Activated naive CD4-positive, alpha-beta T cell treated with anti-CD3 and anti-CD28 coated beads for 36 hours (primary cell): ENCODE data around the gene PALD1. TPM values are rescaled to one million over a fixed set of nuclear protein-coding genes. Genes with fewer than 3 reads are reported as not detected.
A peak's percentile ranks its signal among the peaks of the same experiment; 100 is the strongest.

Source experiments
- CTCF ChIA-PET: fragments of 350-600 bp; sonication (Branson Sonifier 250); formaldehyde crosslinking; loops from one replicate; lab custom pipeline; 2021; ENCODE audit warnings: antibody characterized with exemption; lab: Charles Lee
- DNase-seq: peaks from one replicate; pipeline ENCODE4 v3.0.0-alpha.2; 2020
- H3K27ac Mint-ChIP-seq: one replicate; pipeline ENCODE4 v1.8.0; 2021; ENCODE audit warnings: mild to moderate bottlenecking, mixed read lengths
- H3K27me3 Mint-ChIP-seq: one replicate; pipeline ENCODE4 v1.8.0; 2021; ENCODE audit warnings: low read depth, mixed read lengths
- H3K36me3 Mint-ChIP-seq: one replicate; pipeline ENCODE4 v1.8.0; 2021; ENCODE audit warnings: low read depth, mixed read lengths
- H3K4me1 Mint-ChIP-seq: one replicate; pipeline ENCODE4 v1.8.0; 2021; ENCODE audit warnings: low read depth, mixed read lengths
- H3K4me3 Mint-ChIP-seq: one replicate; pipeline ENCODE4 v1.8.0; 2021; ENCODE audit warnings: mild to moderate bottlenecking, moderate library complexity, mixed read lengths
- H3K9me3 Mint-ChIP-seq: one replicate; pipeline ENCODE4 v1.8.0; 2021; ENCODE audit warnings: mixed read lengths
- intact Hi-C: fragments of 100-400 bp; cut with micrococcal nuclease; formaldehyde crosslinking; loops from one replicate; pipeline ENCODE4 v1.15.1; 2023
- total RNA-seq, 2 experiments: library from RNA; stranded (reverse); gene quantifications; one replicate each; pipeline ENCODE4 v1.2.3, GENCODE V29; 2021

Gene PALD1
- total RNA-seq, 2 experiments from 2014 or later: 0.69 TPM

DNA sequence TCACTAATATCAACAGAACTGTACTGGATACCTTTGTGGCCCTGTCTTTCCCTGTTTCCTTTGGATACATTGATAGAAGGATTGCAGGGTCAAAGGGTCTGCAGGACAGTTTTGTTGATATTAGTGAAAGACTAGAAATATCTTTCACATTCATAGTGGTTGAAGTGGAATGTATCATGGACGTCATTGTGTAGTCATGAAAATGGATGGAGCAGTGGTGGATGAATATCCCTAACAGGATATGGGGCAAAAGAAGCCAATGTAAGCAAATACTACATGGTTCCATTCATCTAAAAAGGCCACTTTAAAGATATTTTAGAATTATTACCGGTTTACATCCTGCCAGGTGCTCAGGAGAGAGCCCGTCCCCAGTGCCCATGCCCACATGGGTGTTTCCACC is 23.8 kb downstream of the PALD1 start:
- Mint-ChIP-seq H3K4me1 (no peaks in the 10 kb centered on the region), H3K4me3 (no peak overlapping the region), H3K9me3 (no peaks in the 10 kb centered on the region), H3K27ac (no peak overlapping the region), H3K27me3 (no peaks in the 10 kb centered on the region), H3K36me3 (no peaks in the 10 kb centered on the region)
- no peak for DNase-seq
- CTCF ChIA-PET: no interaction called here
- intact Hi-C loops: no loop called here

DNA sequence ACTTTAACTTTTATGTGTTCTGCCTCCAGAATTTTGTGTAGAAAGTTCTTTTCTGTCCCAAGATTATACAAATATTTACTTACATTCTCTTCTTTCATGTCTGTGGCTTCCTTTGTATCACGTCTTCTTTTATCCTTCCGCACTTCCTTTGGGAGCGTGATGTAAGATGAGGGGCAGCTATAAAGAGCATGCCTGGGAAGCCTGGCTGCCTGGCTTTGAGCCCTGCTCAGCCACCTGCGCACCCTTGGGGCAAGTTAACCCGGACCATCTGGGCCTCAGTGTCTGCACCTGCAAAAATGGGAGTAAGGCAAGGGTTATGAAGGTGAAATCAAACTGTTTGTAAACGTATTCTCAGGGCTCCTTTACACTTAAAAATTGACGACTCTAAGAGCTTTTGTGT is 25.2 kb downstream of the PALD1 start:
- H3K9me3 Mint-ChIP-seq: no peaks in the 10 kb centered on the region
- intact Hi-C loops: no loop called here
- CTCF ChIA-PET: interaction anchor here (1.0 kb wide), 1 partner anchor 42 kb away, joined by 4 read pairs; no protein-coding TSS in a partner anchor
- H3K4me3 Mint-ChIP-seq: no peak overlapping the region
- no peaks in the 10 kb centered on the region for H3K4me1 Mint-ChIP-seq
- H3K27me3 Mint-ChIP-seq: no peaks in the 10 kb centered on the region
- no peak for DNase-seq
- H3K27ac Mint-ChIP-seq: no peak overlapping the region
- H3K36me3 Mint-ChIP-seq: no peaks in the 10 kb centered on the region

DNA sequence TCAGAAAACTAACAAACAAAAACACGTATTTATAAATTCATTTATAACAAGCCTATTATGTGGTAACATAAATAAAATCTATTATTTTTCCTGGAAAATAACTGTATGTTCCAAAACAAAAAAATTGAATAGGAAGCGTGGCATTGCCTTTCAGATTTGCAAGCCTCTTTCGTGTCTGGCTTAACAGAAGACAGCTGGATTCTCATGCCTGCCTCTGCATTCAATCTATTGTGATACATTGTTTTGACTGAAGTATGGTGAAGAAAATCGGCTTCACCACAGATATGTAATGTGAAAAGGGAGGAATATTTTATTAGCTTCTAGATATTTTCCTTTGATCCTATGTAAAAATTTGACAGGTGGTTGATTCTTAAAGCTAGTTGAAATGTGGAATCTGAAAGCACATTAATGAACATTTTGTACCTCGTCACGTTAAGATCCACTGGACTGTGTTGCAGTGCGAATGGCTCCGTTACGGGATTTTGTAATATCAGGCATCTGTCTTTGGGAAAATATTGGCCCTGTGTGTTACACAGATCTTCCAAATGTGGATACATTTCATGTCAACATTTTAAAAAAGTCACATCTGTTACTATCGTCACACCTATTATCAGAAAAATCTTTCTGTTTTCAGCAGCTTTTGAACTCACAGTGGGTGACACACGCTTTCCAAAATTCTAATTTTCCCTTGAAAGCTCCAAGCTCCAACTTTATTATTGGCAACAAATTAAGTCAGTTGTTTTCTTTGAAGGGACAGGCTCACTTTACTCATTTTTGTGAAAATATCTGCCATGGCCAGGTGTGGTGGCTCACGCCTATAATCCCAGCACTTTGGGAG is 26.2 kb downstream of the PALD1 start:
- Mint-ChIP-seq H3K27ac (no peak overlapping the region), H3K4me1 (no peaks in the 10 kb centered on the region), H3K36me3 (no peaks in the 10 kb centered on the region), H3K27me3 (no peaks in the 10 kb centered on the region), H3K9me3 (no peaks in the 10 kb centered on the region), H3K4me3 (no peak overlapping the region)
- CTCF ChIA-PET: interaction anchor here (1.0 kb wide), 1 partner anchor 43 kb away, joined by 4 read pairs; no protein-coding TSS in a partner anchor
- intact Hi-C loops: no loop called here
- DNase-seq: no peak

DNA sequence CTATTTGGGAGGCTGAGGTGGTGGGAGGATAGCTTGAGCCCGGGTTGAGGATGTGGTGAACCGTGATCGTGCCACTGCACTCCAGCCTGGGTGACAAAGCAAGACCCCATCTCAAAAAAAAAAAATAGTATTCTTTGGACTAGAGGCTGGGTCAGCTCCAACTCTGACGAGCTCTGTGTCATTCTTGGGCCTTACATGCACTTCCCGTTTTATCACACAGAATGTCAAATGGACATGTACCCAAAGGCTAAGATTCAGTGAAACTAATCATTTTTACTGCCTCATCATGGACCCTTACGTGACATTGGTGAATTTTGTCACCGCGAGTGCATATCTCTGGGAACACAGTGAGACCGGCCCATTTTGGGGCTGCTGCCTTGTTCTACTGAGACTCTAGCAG is 27.3 kb downstream of the PALD1 start:
- no peak overlapping the region for H3K4me3 Mint-ChIP-seq
- CTCF ChIA-PET: no interaction called here

DNA sequence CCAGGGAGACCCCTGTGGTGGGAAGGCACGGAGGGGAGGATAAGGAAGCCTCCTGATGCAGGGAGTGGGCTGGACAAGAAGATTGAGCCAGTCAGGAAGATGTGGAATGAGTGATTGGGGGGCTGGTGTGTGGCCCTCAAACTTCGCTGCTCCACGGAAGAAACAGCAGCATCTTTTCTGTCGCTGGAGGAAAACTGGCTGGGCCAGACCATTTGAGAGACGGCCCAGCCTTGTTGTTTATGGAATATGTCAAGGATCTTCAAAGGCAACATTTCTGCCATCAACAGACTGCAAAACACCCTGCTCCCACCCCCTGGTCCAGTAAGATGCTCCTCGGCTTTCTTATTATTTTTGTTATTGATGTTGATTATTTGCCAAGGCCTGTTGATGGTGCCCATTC is 29.4 kb downstream of the PALD1 start:
- H3K9me3 Mint-ChIP-seq: no peaks in the 10 kb centered on the region

More for the DNA sequence above, 27.3 kb downstream of the PALD1 start:
- Mint-ChIP-seq H3K9me3 (no peaks in the 10 kb centered on the region), H3K27ac (no peak overlapping the region), H3K4me1 (no peaks in the 10 kb centered on the region), H3K36me3 (no peaks in the 10 kb centered on the region), H3K27me3 (no peaks in the 10 kb centered on the region)
- intact Hi-C loops: no loop called here
- DNase-seq: no peak

DNA sequence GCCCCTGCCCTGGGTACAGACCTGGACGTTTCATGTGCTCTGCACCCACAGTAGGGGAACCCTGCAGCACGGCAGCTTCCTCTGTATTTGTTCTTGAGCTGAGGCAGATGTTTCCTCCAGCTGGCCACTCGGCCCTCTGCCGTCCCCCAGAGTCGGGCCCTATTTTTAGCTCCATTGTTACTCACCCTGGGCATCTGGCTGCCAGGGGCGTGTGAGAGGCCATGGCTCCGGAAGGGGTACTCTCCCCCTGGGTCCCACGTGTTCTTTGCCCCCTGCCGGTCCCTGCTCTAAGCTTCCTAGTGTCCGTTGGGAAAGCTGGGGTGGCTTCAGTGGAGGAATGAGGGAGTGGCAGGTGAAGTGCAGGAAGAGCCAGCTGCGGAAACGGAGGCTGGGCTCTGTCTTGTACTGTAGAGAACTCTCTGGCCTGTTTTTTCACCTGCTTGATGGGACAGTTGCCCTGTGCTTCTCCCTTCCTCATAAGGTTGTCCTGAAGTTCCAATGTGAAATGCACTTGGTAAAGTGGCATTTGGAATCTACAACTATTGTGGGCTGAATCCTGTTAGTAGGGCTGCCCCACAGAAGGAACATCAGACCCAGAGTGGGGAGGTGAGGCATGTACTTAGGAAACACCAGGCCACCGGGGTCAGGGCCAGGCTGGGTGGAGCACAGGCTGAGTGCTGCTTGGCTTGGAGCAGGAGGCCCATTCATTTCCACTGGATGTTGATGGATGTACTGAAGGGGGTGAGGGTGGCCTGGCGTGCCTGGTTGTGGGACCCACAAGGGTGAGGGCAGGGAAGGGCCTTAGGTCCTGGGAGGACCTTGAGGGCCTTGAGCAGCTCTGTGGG is 30.6 kb downstream of the PALD1 start:
- Mint-ChIP-seq H3K4me3 (no peak overlapping the region), H3K36me3 (no peaks in the 10 kb centered on the region), H3K27ac (no peak overlapping the region), H3K9me3 (no peaks in the 10 kb centered on the region), H3K27me3 (no peaks in the 10 kb centered on the region), H3K4me1 (peaks cover 2% of the 10 kb centered on the region)
- CTCF ChIA-PET: interaction anchor here (0.7 kb wide), 1 partner anchor 661 kb away, joined by 4 read pairs; no protein-coding TSS in a partner anchor
- intact Hi-C loops: no loop called here
- no peak for DNase-seq

More for the DNA sequence above, 29.4 kb downstream of the PALD1 start:
- H3K4me3 Mint-ChIP-seq: no peak overlapping the region
- CTCF ChIA-PET: no interaction called here
- H3K27ac Mint-ChIP-seq: no peak overlapping the region
- intact Hi-C loops: no loop called here
- H3K4me1 Mint-ChIP-seq: no peaks in the 10 kb centered on the region
- DNase-seq: no peak
- H3K36me3 Mint-ChIP-seq: no peaks in the 10 kb centered on the region
- H3K27me3 Mint-ChIP-seq: no peaks in the 10 kb centered on the region

DNA sequence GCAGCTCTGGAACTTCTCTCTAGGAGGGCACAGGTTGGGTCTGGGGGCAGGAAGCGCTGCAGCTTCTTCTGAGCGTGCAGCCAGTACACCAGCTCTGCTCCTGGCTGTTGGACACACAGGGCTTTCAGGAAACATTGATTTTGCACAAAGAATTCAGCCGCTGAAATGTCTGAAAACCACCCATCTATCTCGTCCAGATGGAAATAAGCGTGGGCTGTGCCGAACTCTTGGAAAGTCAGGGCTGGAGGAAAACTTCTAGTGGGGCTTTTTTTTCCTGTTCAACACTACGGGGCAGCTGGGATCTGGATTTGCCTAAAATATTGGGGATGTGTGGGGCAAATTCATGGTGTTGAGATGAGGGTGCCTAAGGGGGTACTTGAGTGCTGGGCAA is 31.2 kb downstream of the PALD1 start:
- no peaks in the 10 kb centered on the region for H3K9me3 Mint-ChIP-seq

DNA sequence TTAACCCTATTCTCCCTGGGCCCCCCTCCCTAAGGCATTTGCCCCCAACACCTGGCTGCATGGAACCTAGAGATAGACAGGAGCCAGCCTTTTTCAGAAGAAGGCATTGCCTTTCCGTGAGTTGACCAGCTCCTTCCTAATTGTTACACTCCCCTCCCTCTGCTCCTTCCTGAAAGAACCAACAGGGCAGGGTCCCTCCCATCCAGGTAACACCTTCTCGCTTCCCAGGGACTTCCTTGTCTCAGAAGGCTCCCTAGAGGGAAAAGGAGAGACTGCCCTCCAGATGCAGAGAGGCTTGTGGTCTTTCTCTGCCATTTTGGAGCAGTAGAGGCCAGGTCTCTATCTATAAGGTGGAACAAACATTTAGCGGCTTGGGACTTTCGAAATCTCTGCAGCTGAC is 31.9 kb downstream of the PALD1 start:
- no peak overlapping the region for H3K4me3 Mint-ChIP-seq
- intact Hi-C loops: no loop called here
- no peak overlapping the region for H3K27ac Mint-ChIP-seq
- no peaks in the 10 kb centered on the region for H3K27me3 Mint-ChIP-seq
- no peaks in the 10 kb centered on the region for H3K9me3 Mint-ChIP-seq
- H3K4me1 Mint-ChIP-seq: peaks cover 2% of the 10 kb centered on the region
- no peaks in the 10 kb centered on the region for H3K36me3 Mint-ChIP-seq
- CTCF ChIA-PET: interaction anchor here (0.8 kb wide), 1 partner anchor 40 kb away, joined by 3 read pairs; no protein-coding TSS in a partner anchor
- DNase-seq: no peak

More for the DNA sequence above, 31.2 kb downstream of the PALD1 start:
- intact Hi-C loops: no loop called here
- H3K4me1 Mint-ChIP-seq: peaks cover 2% of the 10 kb centered on the region
- CTCF ChIA-PET: no interaction called here
- H3K4me3 Mint-ChIP-seq: no peak overlapping the region
- no peak overlapping the region for H3K27ac Mint-ChIP-seq
- no peaks in the 10 kb centered on the region for H3K36me3 Mint-ChIP-seq
- no peak for DNase-seq
- H3K27me3 Mint-ChIP-seq: no peaks in the 10 kb centered on the region

DNA sequence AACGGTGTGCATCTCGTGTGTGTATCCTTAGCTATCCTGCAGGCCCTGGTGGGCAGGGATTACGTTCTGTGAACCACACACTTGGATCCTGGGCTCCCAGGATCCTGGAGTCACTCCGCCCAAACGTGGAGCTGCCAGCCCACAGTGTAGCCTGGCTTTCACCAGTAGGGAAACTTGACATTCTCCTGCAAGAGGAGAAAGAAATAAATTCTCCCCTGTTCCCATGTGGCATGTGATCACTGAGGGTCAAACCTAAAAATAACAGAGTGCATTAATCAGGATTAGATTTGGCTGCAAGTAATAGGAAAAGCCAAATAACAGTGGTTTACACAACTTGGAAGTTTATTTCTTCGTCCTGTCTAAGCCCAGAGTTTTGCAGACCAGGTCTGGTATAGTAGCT is 32.3 kb downstream of the PALD1 start:
- H3K4me1 Mint-ChIP-seq: peaks cover 2% of the 10 kb centered on the region
- intact Hi-C loops: no loop called here
- H3K9me3 Mint-ChIP-seq: no peaks in the 10 kb centered on the region
- no peak overlapping the region for H3K4me3 Mint-ChIP-seq
- no peak overlapping the region for H3K27ac Mint-ChIP-seq
- H3K27me3 Mint-ChIP-seq: no peaks in the 10 kb centered on the region
- H3K36me3 Mint-ChIP-seq: no peaks in the 10 kb centered on the region
- CTCF ChIA-PET: interaction anchor here (0.8 kb wide), 1 partner anchor 39 kb away, joined by 3 read pairs; no protein-coding TSS in a partner anchor
- no peak for DNase-seq

DNA sequence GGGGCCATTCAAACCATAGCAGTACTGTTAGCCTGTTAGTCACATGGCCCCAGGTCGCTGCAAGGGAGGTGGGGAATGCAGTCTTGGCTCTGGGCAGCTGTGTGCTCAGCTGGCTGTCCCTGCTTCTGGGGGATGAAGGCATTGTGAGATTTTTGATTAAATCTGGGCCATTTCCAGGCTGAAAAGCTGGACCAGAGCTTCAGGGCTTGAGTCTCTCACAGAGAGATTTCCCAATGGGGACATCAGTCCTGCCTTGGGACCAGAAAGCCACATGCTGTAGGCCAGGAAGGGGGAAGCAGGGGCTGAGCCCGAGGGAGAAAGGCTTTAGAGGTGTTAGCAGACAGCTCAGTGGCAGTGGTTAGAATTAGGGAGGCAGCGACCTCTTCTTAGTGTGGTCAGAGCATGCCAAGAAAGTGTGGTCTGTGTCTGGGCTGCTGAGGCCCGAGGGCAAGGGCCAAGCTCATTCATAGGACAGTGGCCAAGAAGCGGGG is 33.6 kb downstream of the PALD1 start:
- H3K4me1 Mint-ChIP-seq: peaks cover 2% of the 10 kb centered on the region
- intact Hi-C loops: no loop called here
- H3K27me3 Mint-ChIP-seq: no peaks in the 10 kb centered on the region
- no peak for DNase-seq
- CTCF ChIA-PET: interaction anchor here (0.6 kb wide), 1 partner anchor 319 kb away, joined by 4 read pairs; no protein-coding TSS in a partner anchor
- H3K36me3 Mint-ChIP-seq: no peaks in the 10 kb centered on the region
- H3K9me3 Mint-ChIP-seq: no peaks in the 10 kb centered on the region
- no peak overlapping the region for H3K27ac Mint-ChIP-seq
- no peak overlapping the region for H3K4me3 Mint-ChIP-seq

DNA sequence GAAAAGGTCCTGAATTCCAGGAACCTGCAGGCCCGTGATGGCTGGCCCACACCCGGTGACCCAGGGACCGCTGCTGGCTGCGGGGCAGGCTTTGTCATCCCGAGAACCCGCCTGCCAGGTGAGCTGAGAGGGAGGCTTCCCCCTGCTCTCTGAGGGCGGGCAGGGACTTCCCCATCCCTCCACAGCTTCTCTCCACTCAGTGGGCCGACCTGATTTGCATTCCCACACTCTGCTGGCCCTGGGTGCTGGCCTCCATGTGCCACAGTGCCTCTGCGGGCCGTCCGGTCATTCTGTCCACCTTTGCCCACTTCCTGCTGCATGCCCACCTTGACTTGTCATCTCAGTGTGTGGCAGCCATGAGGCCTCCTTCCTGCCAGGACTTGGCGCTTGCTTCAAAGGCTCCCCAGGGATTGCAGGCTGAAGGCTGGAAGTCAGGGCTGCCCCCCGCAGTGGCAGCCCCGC is 35.3 kb downstream of the PALD1 start:
- Mint-ChIP-seq H3K36me3 (no peaks in the 10 kb centered on the region), H3K4me3 (no peak overlapping the region), H3K9me3 (no peaks in the 10 kb centered on the region), H3K27ac (no peak overlapping the region), H3K4me1 (peaks cover 2% of the 10 kb centered on the region), H3K27me3 (no peaks in the 10 kb centered on the region)
- peak; percentile 42 for DNase-seq
- intact Hi-C loops: no loop called here
- CTCF ChIA-PET: interaction anchor here (1.2 kb wide), 1 partner anchor 35 kb away, joined by 3 read pairs; no protein-coding TSS in a partner anchor

DNA sequence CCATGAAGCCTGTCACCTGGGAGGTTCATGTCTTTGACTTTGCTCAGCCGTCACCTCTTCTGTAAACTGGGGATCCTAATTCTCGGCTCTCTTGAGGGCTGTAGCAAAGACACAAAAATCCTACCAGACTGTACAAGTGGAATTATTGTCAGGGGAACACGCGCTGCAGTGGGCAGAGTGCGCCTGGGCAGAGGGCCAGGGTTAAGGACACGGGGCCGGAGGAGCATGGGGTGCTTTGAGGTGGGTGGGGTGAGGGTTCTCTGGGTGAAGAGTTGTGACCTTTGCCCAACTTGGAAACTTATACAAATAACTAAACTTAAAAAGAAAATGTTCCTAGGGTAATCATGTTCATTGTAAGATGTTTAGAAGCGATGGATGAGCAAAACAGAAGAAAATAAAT is 36.0 kb downstream of the PALD1 start:
- intact Hi-C loops: no loop called here
- no peak for DNase-seq
- Mint-ChIP-seq H3K9me3 (no peaks in the 10 kb centered on the region), H3K4me1 (peaks cover 2% of the 10 kb centered on the region), H3K27ac (no peak overlapping the region), H3K36me3 (no peaks in the 10 kb centered on the region), H3K4me3 (no peak overlapping the region), H3K27me3 (no peaks in the 10 kb centered on the region)
- CTCF ChIA-PET: interaction anchor here (0.8 kb wide), 1 partner anchor 53 kb away, joined by 4 read pairs; no protein-coding TSS in a partner anchor
